NCI-H1105 (cell line): Measurements from ENCODE around the gene SASH1.
A peak's percentile ranks its signal among the peaks of the same experiment; 100 is the strongest.
"Not testable (repeated sequence)": the region's sequence is repeated elsewhere in the genome, so short reads cannot be mapped to it uniquely, and the experiment has no call there.

Source experiments
- DNase-seq: peaks from one replicate; lab custom pipeline; 2025; lab: John Stamatoyannopoulos, UW

The SASH1 gene

GRCh38 chr6:148550569-148550968, 207.9 kb downstream of the SASH1 start:
- no peak for DNase-seq

DNA sequence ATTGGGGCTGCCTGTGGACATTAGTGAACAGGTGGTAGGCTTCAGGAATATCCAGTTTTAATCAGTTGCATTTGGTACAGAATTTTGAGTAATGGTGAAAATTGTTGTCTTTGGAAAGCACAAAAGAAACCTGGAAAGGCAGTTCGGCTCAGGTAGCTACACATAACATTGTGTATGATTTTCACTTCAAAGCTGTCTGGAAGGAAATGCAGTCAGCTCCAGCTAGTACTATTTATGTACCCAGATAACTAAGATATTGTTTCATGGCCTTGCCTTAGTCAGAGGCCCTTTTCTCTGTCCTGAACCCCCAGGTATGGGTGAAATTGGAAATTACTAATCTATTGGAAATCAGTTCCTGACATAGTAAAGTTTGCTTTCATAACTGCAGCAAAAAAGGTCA, 208.6 kb downstream of the SASH1 start:
- DNase-seq: no peak

- DNase-seq: no peak
Observed at GRCh38 chr6:148556410-148556809, 213.8 kb downstream of the SASH1 start.

- no peak for DNase-seq
Observed at GRCh38 chr6:148557796-148558321, 215.2 kb downstream of the SASH1 start.

- DNase-seq: peak; percentile 54
Observed at GRCh38 chr6:148559848-148560433, 217.3 kb downstream of the SASH1 start.

DNA sequence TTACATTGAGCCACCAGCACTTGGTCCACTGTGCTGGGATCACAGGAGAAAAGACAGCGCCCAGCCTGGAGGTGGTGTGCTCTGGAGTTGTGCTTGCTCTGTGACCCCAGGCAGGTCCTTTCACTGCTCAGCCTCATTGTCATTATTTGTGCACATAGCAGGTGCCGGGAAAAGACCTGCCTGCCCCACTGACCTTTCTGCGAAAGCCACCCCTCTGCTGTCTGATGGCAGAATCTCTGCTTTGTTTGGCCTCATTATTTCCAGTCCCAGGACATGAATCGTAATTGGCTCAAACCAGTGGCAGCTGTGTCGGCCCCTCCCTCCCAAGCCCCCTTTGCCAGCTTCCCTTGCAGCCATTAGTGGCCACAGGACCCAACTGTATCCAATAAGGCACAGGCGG, 219.0 kb downstream of the SASH1 start:
- DNase-seq: no peak

DNA sequence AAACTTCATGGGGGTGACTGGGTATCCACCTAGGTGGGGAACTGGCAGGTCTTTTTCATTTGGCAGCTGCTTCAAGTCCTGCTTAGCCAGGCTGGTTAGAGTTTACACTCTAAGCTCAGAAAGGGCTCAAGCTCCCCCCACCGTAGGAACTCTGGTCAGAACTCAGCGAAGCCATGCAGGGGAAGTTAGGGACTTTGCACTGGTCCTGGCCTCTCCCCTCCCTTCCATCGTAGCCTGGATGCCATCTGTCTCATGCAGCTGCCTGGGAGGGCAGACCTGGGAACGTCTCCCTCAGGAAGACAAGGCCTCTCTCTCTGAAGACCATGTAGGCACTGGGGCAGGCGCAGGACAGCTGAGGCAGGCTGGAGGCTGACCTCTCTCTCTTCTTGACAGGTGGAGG, 220.4 kb downstream of the SASH1 start:
- no peak for DNase-seq

GRCh38 chr6:148564494-148565035, 221.9 kb downstream of the SASH1 start:
- no peak for DNase-seq

DNA sequence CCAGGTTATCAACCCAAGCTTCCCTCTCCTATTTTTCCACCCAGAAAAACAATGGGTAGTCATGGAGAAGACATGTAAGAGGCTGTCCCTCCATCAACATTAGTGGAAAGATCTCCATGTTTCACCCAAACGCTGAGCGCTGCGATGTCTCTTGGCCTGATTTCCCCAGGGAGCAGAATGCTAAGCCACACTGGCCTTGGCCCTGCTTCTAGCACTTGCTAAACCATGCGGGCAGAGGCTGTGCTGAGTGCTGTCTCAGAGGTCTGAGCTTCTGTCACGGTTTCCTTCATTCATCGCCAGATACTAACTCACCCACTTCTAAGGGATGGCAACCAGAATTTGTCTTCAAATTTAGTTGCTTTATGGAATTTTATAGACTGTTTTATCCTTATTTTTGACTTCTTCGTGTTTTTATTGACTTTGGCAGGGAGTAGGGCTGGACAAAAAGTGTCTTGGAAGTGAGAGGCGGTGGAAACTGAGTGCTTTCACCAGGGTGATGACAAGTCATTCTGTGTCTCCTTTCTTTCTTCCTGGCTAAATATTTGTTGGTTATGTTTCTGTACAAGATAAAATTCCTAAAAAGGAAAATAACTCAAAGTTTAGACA, 222.8 kb downstream of the SASH1 start:
- no peak for DNase-seq

DNA sequence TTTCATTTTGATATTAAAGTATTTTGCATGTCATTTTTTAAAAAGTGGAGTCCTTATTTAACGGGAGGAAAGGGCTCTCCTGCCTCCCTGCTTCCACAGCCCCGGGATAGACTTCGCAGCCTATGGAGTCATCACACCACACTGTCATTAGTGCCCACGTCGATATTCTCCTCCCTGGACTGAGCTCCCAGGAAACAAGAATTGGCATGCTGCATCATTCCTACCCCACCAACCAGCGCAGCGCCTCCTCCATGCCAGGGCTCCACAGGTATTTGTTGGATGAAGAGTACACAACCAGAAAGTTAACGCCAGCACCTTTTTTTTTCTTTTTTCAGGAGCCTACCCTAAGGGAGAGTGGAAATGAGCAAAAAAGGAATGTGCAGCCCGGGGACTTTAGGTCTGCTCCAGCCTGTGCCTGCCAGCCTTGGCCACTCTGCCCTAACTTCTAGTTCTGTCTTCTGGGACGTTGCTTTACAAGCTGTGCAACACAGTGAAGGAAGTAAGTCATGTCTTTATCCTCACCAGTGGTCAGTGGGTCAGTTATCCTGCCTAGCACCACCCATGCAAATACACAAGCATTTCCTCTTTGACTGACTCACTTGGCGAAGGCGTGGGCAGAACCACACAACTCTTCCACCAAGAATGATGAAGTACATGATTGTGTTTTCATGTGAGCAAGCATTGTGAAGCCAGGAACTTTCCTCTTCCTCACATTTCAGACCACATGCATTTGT, 223.5 kb downstream of the SASH1 start:
- DNase-seq: no peak

DNA sequence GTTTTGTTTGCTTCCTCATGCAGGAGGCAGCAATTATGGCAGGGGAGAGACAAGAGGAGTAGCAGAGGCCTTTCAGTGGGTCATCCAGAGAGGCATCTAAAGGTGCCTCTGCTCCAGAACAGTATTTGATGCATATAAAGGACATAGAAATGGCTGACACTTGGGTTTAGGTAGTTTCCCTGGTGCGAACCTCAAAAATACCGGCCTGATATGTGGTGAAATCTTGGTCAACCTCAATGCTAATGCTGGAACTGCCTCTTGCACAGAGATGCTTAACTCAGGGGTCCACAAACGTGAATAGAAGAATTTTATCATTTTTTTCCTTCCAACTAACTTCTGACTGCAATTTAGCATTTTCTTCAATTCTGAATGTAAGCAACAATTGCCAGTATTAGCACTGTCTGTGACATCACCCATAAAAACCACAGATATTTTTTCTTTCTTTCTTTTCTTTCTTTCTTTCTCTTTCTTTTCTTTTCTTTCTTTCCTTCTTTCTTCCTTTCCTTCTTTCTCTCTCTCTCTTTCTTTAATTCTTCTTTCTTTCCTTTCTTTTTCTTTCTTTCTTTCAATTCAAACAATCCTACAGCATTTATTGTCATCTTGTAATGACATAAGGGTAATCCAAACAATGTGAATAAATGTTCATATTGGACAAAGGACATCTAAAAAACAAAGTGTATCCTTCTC, 224.2 kb downstream of the SASH1 start:
- no peak for DNase-seq

- no peak for DNase-seq
Observed at GRCh38 chr6:148570456-148570855, 227.8 kb downstream of the SASH1 start.

DNA sequence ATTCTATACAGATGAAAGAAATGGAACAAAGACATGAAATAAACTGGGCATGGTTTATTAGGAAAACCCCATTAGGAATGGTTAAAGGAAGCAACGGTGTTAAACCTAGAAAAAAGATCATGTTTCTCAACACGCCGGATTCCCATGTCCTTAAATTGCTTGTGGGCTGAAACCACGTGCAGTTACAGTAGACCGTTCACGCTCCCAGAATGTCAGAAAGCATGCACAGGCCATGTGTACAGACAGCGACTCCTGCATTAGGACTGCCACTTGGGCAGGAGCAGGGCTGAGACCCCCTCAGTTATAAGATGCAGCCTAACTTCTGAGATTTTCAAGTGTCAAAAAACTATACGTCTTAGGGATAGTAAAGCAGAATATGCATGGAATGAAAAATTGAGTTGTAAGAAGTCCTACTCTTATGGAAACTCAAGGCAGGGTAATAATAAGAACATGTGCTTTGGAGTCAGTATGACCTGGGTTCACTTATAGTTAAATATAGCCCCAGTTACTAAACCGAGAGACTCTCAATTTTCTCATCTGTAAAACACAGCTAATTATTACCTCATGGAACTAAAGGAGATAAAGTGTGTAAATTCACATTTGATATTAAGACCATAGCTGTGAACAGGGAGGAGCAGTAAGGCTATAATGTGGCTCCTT, 230.2 kb downstream of the SASH1 start:
- no peak for DNase-seq

GRCh38 chr6:148573922-148574321, 231.3 kb downstream of the SASH1 start:
- DNase-seq: no peak

DNA sequence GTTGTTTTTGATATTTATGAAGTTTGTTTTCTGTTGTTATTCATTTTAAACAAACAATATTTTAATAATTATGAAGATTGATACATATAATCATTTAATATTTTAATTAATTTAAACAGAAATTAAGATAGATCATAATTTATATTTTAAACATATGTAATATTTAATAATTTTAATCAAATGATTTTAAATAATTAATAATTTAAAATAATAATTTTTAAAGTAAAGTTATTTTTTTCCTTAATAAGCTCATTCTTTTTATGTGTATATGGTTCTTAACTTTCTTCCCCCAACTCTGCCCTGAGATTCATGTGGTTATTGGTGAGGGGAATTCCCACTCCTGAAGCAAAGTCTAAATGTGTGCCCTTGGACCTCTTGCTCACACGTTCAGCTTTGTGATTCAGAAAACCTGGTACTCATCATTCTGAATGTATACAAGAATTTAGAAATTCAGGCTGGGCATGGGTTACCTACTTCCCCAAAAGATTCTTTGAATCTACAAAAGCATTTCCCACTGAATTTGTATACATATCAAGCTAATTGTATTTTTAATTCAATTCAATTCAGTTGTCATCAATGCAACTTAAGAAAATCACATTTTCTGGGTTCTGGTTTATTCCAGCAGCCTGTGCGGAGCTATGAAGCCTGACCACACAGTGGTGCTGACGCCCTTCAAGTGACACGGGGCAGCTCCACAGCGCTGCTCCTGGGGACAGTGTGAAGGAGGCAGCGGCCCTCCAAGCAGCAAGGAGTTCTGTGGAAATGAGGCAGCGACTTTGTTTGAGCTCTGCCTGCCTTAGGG, 235.2 kb downstream of the SASH1 start:
- peak; percentile 55 for DNase-seq

DNA sequence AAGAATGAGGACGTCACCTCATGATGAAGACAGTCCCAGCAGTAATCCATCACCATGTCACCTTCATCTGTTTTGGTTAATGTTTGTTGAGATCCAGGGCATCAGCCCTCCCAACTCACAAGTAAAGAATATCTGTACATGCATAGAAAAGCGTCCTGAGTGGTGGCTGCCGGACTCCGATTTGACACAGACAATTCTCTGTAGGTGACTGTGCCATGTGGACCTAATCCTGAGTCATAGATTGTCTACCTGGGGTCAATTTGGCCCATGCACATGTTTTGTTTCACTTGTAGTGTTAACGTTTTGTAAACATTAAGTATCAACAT, 235.8 kb downstream of the SASH1 start:
- DNase-seq: no peak

GRCh38 chr6:148578837-148579565, 236.4 kb downstream of the SASH1 start:
- DNase-seq: no peak

DNA sequence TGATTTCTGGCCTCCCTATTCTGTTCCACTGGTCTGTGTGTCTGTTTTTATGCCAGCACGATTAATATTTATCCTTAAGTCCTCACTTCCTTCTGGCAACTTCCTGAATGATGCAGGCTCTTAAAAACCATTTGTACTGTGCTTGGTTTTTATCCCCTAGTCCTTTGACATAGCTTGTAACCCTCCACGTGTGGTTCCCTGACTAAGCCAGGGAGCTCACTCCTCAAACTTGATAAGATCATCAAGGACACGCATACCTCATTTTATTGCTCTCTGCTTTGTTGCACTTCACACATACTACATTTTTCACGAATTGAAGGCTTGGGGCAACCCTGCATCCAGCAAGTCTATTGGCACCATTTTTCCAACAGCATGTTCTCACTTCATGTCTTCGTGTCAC, 237.8 kb downstream of the SASH1 start:
- no peak for DNase-seq

DNA sequence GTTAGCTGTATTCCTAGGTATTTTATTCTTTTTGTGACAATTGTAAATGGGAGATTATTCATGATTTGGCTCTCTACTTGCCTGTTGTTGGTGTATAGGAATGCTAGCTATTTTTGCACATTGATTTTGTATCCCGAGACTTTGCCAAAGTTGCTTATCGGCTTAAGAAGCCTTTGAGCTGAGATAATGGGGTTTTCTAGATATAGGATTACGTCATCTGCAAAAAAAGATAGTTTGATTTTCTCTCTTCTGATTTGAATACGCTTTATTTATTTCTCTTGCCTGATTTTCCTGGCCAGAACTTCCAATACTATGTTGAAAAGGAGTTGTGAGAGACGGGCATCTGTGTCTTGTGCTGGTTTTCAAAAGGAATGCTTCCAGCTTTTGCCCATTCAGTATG, 241.0 kb downstream of the SASH1 start:
- DNase-seq: no peak

GRCh38 chr6:148585641-148586040, 243.0 kb downstream of the SASH1 start:
- not testable (repeated sequence) for DNase-seq
